CMK (cell line): ENCODE results near the gene KIF1B.

ENCODE experiments used
- DNase-seq: peaks from one replicate; pipeline ENCODE4 v3.0.0-alpha.2; 2010; ENCODE audit warnings: low read depth

KIF1B gene, protein sequence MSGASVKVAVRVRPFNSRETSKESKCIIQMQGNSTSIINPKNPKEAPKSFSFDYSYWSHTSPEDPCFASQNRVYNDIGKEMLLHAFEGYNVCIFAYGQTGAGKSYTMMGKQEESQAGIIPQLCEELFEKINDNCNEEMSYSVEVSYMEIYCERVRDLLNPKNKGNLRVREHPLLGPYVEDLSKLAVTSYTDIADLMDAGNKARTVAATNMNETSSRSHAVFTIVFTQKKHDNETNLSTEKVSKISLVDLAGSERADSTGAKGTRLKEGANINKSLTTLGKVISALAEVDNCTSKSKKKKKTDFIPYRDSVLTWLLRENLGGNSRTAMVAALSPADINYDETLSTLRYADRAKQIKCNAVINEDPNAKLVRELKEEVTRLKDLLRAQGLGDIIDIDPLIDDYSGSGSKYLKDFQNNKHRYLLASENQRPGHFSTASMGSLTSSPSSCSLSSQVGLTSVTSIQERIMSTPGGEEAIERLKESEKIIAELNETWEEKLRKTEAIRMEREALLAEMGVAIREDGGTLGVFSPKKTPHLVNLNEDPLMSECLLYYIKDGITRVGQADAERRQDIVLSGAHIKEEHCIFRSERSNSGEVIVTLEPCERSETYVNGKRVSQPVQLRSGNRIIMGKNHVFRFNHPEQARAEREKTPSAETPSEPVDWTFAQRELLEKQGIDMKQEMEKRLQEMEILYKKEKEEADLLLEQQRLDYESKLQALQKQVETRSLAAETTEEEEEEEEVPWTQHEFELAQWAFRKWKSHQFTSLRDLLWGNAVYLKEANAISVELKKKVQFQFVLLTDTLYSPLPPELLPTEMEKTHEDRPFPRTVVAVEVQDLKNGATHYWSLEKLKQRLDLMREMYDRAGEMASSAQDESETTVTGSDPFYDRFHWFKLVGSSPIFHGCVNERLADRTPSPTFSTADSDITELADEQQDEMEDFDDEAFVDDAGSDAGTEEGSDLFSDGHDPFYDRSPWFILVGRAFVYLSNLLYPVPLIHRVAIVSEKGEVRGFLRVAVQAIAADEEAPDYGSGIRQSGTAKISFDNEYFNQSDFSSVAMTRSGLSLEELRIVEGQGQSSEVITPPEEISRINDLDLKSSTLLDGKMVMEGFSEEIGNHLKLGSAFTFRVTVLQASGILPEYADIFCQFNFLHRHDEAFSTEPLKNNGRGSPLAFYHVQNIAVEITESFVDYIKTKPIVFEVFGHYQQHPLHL (N-terminal part only)

GRCh38 chr1:10209905-10210810, at the start of gene KIF1B:
Gene KIF1B, plus strand, starts transcription at chr1:10210570. Its CDS starts 21,759 bp downstream, at chr1:10232329.
- DNase-seq, result peak; percentile 96

GRCh38 chr1:10160907-10161490, 49.4 kb upstream of the KIF1B start:
- no peak for DNase-seq

GRCh38 chr1:10161541-10162290, 48.7 kb upstream of the KIF1B start:
- no peak for DNase-seq

- no peak for DNase-seq
Observed at GRCh38 chr1:10168912-10169514, 41.4 kb upstream of the KIF1B start.

DNA sequence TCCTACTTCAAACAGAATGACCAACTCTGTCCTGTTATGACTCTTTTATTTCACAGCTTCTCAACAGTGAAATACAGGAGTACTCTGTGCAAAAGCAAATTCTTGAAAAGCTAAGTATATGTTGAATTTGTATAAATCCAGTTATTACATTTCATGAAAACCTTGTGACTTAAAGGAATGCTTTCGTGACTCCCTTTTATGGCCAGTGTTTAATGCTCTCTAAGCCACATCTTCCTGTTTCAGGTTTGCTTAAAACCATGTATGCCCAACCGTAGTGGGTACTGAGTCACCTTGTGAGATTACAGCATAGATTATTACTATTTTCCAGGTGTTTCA, 40.2 kb upstream of the KIF1B start:
- no peak for DNase-seq

GRCh38 chr1:10171105-10171767, 39.1 kb upstream of the KIF1B start:
- no peak for DNase-seq

DNA sequence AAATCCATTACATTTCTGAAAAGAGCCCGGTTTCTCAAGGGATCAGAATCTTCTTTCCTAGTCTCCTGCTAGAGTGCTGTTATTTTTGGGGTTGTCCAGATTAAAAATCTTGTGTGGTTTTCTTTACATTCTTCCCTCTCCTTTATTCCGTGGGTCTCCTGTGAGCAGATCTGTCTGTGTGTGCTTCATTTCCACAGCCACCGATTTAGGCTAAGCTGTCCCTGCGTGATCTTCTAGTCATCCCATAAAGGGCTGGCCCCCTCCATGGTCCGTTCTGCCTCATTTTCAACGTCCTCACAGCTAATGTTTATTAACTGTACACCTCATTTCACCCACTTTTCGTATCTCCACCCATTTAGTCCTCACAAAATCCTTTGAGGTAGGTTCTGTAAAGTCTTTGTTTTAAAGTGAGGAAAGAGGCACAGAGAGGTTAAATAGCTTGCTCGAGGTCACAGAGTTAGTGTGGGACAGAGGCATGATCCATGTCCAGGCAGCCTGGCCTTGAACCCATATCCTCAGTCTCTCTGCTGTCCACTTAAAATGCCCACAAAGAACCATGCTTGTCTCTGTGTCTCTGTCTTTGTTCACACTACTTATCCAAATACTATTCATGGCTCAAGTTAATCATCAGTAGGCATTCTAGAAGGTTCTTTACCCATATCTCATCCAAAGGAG, 38.2 kb upstream of the KIF1B start:
- no peak for DNase-seq

- no peak for DNase-seq
Observed at GRCh38 chr1:10173582-10173981, 36.8 kb upstream of the KIF1B start.

DNA sequence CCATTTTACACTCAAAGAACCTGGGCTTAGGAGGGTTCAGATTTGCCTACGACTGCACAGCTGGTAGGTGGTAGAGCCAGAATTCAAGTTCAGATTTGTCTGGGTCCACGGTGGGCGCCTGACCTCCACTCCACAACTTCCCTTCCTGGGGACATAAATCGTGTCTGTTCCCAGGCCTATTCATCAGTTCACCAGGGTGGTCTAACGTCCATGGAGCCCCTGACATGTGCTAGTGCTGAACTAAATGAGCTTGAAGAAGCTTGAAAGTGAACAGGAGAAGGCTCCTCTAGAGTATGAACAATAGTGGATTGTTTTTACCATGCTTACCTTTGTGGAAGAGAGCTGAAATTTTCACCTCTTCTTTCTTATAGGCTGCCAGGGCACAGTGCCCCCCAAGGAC, 32.5 kb upstream of the KIF1B start:
- no peak for DNase-seq

DNA sequence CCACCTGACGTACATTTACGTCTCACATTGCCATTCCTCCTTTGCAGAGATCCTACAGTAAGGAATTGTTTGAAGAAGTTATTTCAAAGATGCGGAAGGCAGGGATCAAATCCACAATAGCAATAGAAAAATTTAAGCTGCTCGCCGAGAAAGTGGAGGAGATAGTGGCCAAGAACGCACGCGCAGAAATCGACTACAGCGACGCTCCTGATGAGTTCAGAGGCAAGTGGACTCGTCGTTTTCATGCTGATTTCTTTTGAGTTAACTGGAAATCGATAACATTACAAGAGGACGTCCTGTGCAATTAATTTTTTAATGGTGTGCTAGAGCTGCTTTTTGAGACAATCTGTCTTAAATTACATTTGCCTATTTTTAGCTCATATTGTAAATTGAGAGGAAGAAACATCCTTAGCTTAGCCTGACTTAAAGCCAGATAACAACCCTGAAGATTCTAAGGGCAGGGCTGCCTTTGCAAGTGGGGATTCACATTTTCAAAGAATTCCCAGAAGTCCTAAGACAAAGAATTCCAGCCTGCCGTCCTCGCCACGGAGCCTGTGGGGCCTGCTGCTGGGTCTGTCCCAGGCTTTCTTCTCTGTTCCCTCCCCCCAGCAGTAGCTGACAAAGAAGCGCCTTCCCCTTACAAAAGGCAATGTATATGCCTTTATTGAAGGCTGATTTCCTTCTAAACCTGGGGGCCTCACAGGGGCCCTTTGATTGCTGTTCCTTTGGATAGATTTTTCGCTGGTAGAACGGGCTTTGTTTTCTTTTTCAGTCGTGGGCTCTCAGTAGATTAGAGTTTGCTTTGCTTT, 31.6 kb upstream of the KIF1B start:
- DNase-seq, result no peak

DNA sequence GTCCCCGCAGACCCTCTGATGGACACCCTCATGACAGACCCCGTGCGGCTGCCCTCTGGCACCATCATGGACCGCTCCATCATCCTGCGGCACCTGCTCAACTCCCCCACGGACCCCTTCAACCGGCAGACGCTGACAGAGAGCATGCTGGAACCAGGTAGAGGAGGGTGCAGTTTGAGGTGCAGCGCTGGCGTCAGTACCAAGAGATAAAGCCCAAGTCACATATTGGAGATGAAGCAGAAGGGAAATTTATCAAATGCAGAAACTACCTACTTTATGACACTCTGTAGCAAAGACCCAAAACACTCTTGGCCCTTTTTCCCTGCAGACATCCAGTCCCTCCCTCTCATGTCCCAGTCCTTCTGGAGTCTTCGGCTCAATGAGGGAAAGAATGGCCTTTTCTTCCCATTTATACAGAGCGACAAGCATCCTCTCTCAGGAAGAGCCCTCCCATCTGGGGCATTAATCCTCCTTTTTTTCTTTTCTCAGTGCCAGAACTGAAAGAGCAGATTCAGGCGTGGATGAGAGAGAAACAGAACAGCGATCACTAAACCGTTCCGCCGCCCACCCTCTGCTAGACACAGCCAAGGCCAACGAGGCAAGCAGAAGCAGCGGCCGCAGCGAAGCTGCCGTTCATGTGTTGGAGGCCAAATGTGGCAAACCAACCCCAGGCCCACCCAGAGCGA, 30.8 kb upstream of the KIF1B start:
- no peak for DNase-seq

DNA sequence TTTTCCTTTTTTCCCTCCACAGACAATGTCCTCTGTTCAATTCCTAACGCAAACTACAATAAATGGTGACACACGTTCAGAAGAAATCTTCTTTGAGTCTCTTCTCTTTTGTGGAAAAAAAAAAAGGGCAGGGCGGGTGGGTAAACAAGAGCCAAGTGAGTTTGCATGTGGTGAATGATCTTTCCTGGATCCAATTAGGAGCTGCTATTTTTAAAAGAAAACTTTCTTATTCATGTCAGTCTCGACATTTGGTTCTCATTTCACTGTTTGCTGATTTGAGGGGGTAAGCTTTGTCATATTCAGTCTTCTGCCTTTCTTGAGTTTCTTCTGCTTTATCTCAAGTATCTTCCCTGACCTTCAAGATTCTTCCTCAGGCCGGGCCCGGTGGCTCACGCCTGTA, 29.2 kb upstream of the KIF1B start:
- DNase-seq, result no peak

DNA sequence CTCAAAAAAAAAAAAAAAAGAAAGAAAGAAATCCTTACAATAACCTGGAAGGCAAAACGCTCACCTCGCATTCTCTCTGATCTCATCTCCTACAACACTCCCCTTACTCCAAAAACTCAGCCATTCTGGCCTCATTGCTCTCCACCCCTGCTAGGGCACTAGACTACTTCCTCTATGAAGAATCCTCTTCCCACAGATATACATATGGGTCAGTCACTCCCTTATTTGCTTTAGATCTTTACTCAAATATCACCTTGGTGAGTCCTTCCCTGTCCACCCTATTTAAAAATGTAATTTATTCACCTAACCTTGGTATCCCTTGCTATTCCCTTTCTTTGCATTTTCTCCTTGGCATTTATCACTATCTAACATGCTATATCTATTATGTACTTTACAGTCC, 24.6 kb upstream of the KIF1B start:
- DNase-seq, result no peak

DNA sequence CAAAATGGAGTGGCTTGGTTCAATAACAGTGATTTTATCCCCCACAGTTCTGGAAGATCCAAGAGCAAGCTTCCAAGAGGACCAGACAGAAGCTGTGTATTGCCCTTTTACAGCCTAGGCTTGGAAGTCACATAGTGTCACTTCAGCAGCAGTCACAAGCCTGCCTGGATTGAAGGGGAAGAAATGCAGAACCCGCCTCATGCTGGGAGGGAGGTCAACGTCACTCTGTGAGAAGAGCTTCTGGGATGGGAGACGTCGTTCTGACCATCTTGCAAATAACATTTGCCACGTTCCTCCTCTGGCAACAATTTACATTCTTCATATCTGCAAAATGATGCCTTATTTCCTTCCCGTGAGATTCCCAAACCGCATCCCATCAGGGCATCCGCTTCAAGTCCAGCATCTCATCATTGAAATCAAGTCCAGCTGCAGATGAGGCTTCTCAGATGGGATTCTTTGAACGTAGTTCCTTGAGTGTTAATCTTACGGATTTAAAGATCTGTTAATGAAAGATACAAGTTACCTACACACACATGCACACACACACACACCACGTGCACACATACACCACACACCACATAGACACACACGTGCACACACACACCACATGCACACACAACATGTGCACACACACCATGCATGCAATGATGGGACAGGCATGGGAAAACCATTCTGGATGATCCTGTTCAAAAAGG, 23.9 kb upstream of the KIF1B start:
- no peak for DNase-seq

DNA sequence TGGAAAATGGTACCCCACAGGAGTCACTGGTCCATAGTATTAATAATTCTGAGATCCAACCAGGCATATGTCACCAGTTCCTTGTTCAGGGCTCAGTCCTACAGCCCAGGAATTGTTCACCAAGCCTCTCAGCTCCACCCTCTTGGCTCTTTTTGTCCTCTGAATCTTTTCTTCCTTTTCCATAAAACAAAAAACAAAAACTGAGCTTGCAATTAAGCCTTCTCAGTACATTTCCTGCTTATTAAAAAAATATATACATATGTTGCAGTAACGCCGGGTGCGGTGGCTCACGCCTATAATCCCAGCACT, 23.4 kb upstream of the KIF1B start:
- DNase-seq, result no peak

DNA sequence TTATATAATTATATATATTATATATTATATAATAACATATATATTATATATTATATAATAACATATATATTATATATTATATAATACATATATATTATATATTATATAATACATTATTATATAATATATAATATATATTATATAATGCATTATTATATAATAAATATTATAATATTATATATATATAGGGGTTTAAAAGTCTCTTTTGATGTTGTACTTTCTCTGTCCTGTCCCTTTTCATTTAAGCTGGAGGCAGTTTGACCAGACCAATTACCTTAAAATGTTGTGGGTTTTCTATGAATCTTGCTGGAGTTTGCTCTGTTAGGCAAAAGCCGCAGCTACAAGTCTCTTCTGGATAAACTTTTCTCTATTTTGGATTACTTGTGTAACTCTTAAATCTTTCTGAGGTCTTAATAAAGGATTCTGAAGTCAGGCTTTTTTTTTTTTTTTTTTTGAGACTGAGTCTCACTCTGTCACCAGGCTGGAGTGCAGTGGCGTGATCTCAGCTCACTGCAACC, 22.2 kb upstream of the KIF1B start:
- no peak for DNase-seq

DNA sequence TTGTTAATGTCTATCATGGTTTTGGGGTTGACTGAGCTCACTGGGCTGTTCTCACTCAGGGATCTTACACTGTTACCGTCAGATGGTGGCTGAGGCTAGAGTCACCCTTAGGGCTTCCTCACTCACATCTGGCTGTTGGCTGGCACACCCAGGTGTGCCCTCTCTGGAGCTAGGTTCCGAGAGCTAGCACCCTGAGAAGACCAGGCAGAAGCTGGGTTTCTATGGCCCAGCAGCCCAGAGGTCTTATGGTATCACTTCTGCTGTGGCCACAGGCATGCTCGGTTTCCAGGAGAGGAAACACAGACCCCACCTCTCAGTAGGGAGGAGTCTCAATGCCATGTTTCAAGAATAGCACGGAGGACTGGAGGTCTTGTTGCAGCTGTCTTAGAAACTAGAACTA, 20.7 kb upstream of the KIF1B start:
- DNase-seq, result no peak
